CD14-positive monocyte (primary cell): ENCODE measurements around the gene SPHKAP. TPM values are rescaled to one million over a fixed set of nuclear protein-coding genes. Genes with fewer than 3 reads are reported as not detected.

ENCODE experiments used
- DNase-seq, 3 donors: peaks; one replicate each; pipeline ENCODE4 v3.0.0-alpha.2; 2011 to 2022
- H2AFZ ChIP-seq: 2 replicates; pipeline ENCODE4 v1.6.0; 2012; ENCODE audit warnings: mild to moderate bottlenecking, low read depth, low read length, inconsistent platforms; ENCODE audit not compliant: insufficient read depth, poor library complexity, severe bottlenecking
- H3K27ac ChIP-seq, 2 donors: 1 replicate in 1 of 2; 2 replicates in 1 of 2; pipeline ENCODE4 v1.5.1; 2012 to 2013; ENCODE audit warnings: low read length in 2 of 2, control low read depth in 1 of 2, inconsistent platforms in 1 of 2, low read depth in 1 of 2, mild to moderate bottlenecking in 1 of 2
- H3K27me3 ChIP-seq, 2 donors: one replicate each; pipeline versions ENCODE4 v1.6.0 to v1.6.1; 2011 to 2013; ENCODE audit warnings: low read length in 2 of 2; ENCODE audit not compliant: control insufficient read depth in 2 of 2, insufficient read depth in 2 of 2
- H3K36me3 ChIP-seq, 2 donors: replicated peaks in 1 of 2; 1 replicate in 1 of 2; 2 replicates in 1 of 2; pipeline versions ENCODE4 v1.5.1 to v1.6.1; 2012 to 2013; ENCODE audit warnings: low read length in 2 of 2, control low read depth in 1 of 2, inconsistent platforms in 1 of 2, mild to moderate bottlenecking in 1 of 2; ENCODE audit not compliant: insufficient read depth in 2 of 2, control insufficient read depth in 1 of 2
- H3K4me1 ChIP-seq, 2 donors: 1 replicate in 1 of 2; 2 replicates in 1 of 2; pipeline versions ENCODE4 v1.5.1 to v1.6.1; 2012 to 2013; ENCODE audit warnings: low read length in 2 of 2, control low read depth in 1 of 2, inconsistent platforms in 1 of 2, mild to moderate bottlenecking in 1 of 2, moderate library complexity in 1 of 2; ENCODE audit not compliant: insufficient read depth in 2 of 2, control insufficient read depth in 1 of 2
- H3K4me2 ChIP-seq: replicated peaks from 2 replicates; pipeline ENCODE3; 2012; ENCODE audit warnings: low read length, moderate library complexity, mild to moderate bottlenecking; ENCODE audit not compliant: poor library complexity, severe bottlenecking; ENCODE audit errors: extremely low read depth
- H3K4me3 ChIP-seq, 3 experiments: fragments of 200-600 bp in 1 of 3; sonication (generic) in 1 of 3; replicated peaks in 1 of 3; 1 replicate in 2 of 3; 2 replicates in 1 of 3; pipeline ENCODE4 v1.5.1; 2011 to 2013; ENCODE audit warnings: low read length in 3 of 3, mild to moderate bottlenecking in 3 of 3, control low read depth in 2 of 3, low read depth in 2 of 3, inconsistent platforms in 1 of 3, moderate library complexity in 1 of 3
- H3K79me2 ChIP-seq: 2 replicates; pipeline ENCODE4 v1.6.0; 2012; ENCODE audit warnings: mild to moderate bottlenecking, control low read depth, inconsistent platforms, low read length, moderate library complexity; ENCODE audit not compliant: insufficient read depth
- H3K9ac ChIP-seq: 2 replicates; pipeline ENCODE4 v1.6.0; 2017; ENCODE audit warnings: low read length, mild to moderate bottlenecking; ENCODE audit not compliant: insufficient read depth, poor library complexity, severe bottlenecking
- H3K9me3 ChIP-seq, 2 donors: replicated peaks in 1 of 2; 1 replicate in 1 of 2; 2 replicates in 1 of 2; pipeline versions ENCODE4 v1.5.1 to v1.6.1; 2012 to 2013; ENCODE audit warnings: low read length in 2 of 2, control low read depth in 1 of 2; ENCODE audit not compliant: control insufficient read depth in 1 of 2, insufficient read depth in 1 of 2
- H4K20me1 ChIP-seq: 2 replicates; pipeline ENCODE4 v1.6.0; 2012; ENCODE audit warnings: mild to moderate bottlenecking, low read length, control low read depth, moderate library complexity; ENCODE audit not compliant: insufficient read depth
- H3K27ac Mint-ChIP-seq, 7 donors: one replicate each; pipeline ENCODE4 v1.8.0; 2020; ENCODE audit warnings: mild to moderate bottlenecking in 7 of 7, mixed read lengths in 7 of 7, moderate library complexity in 6 of 7, inconsistent platforms in 2 of 7
- H3K27me3 Mint-ChIP-seq, 3 donors: one replicate each; pipeline ENCODE4 v1.8.0; 2021 to 2022; ENCODE audit warnings: low read depth in 3 of 3, mild to moderate bottlenecking in 3 of 3, mixed read lengths in 3 of 3, moderate library complexity in 3 of 3, inconsistent platforms in 1 of 3
- H3K36me3 Mint-ChIP-seq, 2 donors: one replicate each; pipeline ENCODE4 v1.8.0; 2020; ENCODE audit warnings: mixed read lengths in 2 of 2, inconsistent platforms in 1 of 2, mild to moderate bottlenecking in 1 of 2
- H3K4me1 Mint-ChIP-seq: one replicate; pipeline ENCODE4 v1.8.0; 2020; ENCODE audit warnings: mild to moderate bottlenecking, mixed read lengths
- H3K4me3 Mint-ChIP-seq, 2 donors: one replicate each; pipeline ENCODE4 v1.8.0; 2020; ENCODE audit warnings: mild to moderate bottlenecking in 2 of 2, mixed read lengths in 2 of 2, moderate library complexity in 1 of 2
- H3K9me3 Mint-ChIP-seq, 7 donors: one replicate each; pipeline ENCODE4 v1.8.0; 2020 to 2022; ENCODE audit warnings: mixed read lengths in 7 of 7, mild to moderate bottlenecking in 6 of 7, moderate library complexity in 6 of 7, inconsistent platforms in 2 of 7
- WGBS: methylation state at CpG from one replicate; pipeline ENCODE4 v1.1.5; 2013; ENCODE audit warnings: missing lambda C conversion rate; ENCODE audit not compliant: insufficient coverage; 5-methylcytosine and 5-hydroxymethylcytosine counted together
- intact Hi-C, 2 donors: fragments of 100-400 bp; cut with micrococcal nuclease; formaldehyde crosslinking; loops; one replicate each; pipeline versions ENCODE4 v1.15.0 to v1.15.1; 2023
- polyA plus RNA-seq, 3 donors: library from polyadenylated mRNA; depleted of rRNA in 1 of 3; unstranded in 2 of 3; stranded (reverse) in 1 of 3; fragments of 300-500 nt in 2 of 3; fragments of >200 nt in 1 of 3; fragmentation: Illumina TruSeq in 2 of 3; gene quantifications; 1 replicate in 2 of 3; 2 replicates in 1 of 3; pipeline ENCODE4 v1.2.3, GENCODE V29; 2012 to 2021
- TF ChIP-seq, protein P1 (sequence below): fragments of 200-600 bp; IDR thresholded peaks from one replicate; pipeline ENCODE4 v1.8.0; 2022; ENCODE audit warnings: antibody characterized with exemption, mild to moderate bottlenecking

SPHKAP gene
- polyA plus RNA-seq, 3 donors, result not detected

DNA sequence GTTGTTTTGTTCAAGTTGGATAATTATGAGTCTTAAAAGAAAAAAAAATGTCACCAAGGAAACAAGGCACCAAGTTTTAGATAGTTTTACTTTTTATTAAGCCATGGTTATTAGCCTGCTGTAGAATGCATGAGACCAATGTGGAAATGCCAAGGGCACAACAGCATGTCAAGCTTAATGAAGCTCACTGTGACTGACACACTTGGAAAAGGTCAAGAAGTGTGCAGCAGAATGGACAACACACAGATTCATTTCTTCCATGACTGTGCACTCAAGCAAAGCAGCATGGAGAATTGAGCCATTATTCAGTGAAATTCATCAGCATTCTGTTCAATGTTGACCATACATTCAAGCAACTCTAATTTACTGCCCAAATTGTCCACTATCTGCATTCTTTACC is 23.6 kb downstream of the SPHKAP start:
- Mint-ChIP-seq H3K36me3 (no peaks in the 10 kb centered on the region), H3K27ac (no peak overlapping the region), H3K27me3 (peaks cover 0 to 1% (median 0%) of the 10 kb centered on the region in 3 donors), H3K4me3 (no peak overlapping the region), H3K9me3 (peaks cover 0 to 10% (median 7%) of the 10 kb centered on the region in 7 donors), H3K4me1 (no peaks in the 10 kb centered on the region)
- DNase-seq, result no peak
- Histone ChIP-seq H3K9me3 (peaks cover 0 to 12% of the 10 kb centered on the region in 2 donors), H3K9ac (no peak overlapping the region), H2AFZ (no peak overlapping the region), H4K20me1 (no peaks in the 10 kb centered on the region), H3K79me2 (no peaks in the 10 kb centered on the region), H3K4me1 (no peaks in the 10 kb centered on the region), H3K36me3 (no peaks in the 10 kb centered on the region), H3K4me3 (no peak overlapping the region), H3K27me3 (no peaks in the 10 kb centered on the region), H3K4me2 (no peak overlapping the region), H3K27ac (no peak overlapping the region)
- TF ChIP-seq, protein P1, sequence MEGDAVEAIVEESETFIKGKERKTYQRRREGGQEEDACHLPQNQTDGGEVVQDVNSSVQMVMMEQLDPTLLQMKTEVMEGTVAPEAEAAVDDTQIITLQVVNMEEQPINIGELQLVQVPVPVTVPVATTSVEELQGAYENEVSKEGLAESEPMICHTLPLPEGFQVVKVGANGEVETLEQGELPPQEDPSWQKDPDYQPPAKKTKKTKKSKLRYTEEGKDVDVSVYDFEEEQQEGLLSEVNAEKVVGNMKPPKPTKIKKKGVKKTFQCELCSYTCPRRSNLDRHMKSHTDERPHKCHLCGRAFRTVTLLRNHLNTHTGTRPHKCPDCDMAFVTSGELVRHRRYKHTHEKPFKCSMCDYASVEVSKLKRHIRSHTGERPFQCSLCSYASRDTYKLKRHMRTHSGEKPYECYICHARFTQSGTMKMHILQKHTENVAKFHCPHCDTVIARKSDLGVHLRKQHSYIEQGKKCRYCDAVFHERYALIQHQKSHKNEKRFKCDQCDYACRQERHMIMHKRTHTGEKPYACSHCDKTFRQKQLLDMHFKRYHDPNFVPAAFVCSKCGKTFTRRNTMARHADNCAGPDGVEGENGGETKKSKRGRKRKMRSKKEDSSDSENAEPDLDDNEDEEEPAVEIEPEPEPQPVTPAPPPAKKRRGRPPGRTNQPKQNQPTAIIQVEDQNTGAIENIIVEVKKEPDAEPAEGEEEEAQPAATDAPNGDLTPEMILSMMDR, result no peak
- intact Hi-C loops, result no loop called here

DNA sequence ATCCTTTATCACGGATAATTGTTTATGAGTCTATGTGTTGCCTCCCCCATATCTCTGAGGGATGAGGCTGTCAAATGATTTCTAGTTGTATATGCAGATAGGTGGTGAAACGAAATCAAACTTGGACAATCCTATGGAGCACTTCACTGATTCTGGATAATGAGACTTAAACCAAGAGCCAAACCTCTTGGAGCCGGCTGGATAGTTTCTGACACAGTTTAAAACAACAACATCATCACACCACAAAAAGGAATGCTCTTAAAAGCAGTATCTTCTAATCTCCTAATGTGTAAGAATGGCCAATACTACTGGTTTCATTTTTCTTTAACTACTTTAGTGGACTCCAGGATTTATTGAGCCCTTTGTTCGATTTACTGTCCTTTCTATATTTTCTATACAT is 36.5 kb downstream of the SPHKAP start:
- Histone ChIP-seq H3K9me3 (no peaks in the 10 kb centered on the region), H4K20me1 (no peaks in the 10 kb centered on the region), H3K4me3 (no peak overlapping the region), H3K4me1 (no peaks in the 10 kb centered on the region), H3K27ac (no peak overlapping the region), H3K36me3 (no peaks in the 10 kb centered on the region), H3K27me3 (no peaks in the 10 kb centered on the region), H3K9ac (no peak overlapping the region), H3K79me2 (no peaks in the 10 kb centered on the region), H2AFZ (no peak overlapping the region), H3K4me2 (no peak overlapping the region)
- H3K36me3 Mint-ChIP-seq, result no peaks in the 10 kb centered on the region
- H3K4me3 Mint-ChIP-seq, result no peak overlapping the region
- H3K9me3 Mint-ChIP-seq, result peaks cover 0 to 14% (median under 1%) of the 10 kb centered on the region in 7 donors
- no peaks in the 10 kb centered on the region for H3K4me1 Mint-ChIP-seq
- intact Hi-C loops, result no loop called here
- no CpG with 5 or more reads among the region's 4 CpGs for WGBS
- TF ChIP-seq, protein P1, result no peak
- H3K27ac Mint-ChIP-seq, result no peak overlapping the region
- H3K27me3 Mint-ChIP-seq, result no peaks in the 10 kb centered on the region
- no peak for DNase-seq
